SJCRH30 (cell line): ENCODE data around the gene OXSR1. TPM values are rescaled to one million over a fixed set of nuclear protein-coding genes. Genes with fewer than 3 reads are reported as not detected.
"Not testable (repeated sequence)": the region's sequence is repeated elsewhere in the genome, so short reads cannot be mapped to it uniquely, and the experiment has no call there.

ENCODE experiments used
- DNase-seq, 2 experiments: peaks; one replicate each; pipeline ENCODE4 v3.0.0-alpha.2; 2015 to 2020
- H3K27ac ChIP-seq: fragments of 250-450 bp; sonication (Bioruptor Pico); 2 replicates; pipeline ENCODE4 v1.5.1; 2020; ENCODE audit warnings: mild to moderate bottlenecking, moderate library complexity
- H3K27me3 ChIP-seq: fragments of 250-450 bp; sonication (Bioruptor Pico); 2 replicates; pipeline ENCODE4 v1.5.1; 2020; ENCODE audit warnings: mild to moderate bottlenecking, moderate library complexity
- H3K36me3 ChIP-seq: fragments of 250-450 bp; sonication (Bioruptor Pico); 2 replicates; pipeline ENCODE4 v1.5.1; 2020; ENCODE audit warnings: mild to moderate bottlenecking, moderate library complexity
- H3K4me1 ChIP-seq: fragments of 250-450 bp; sonication (Bioruptor Pico); 2 replicates; pipeline ENCODE4 v1.5.1; 2020; ENCODE audit warnings: mild to moderate bottlenecking, moderate library complexity
- H3K4me3 ChIP-seq: fragments of 250-450 bp; sonication (Bioruptor Pico); 2 replicates; pipeline ENCODE4 v1.5.1; 2020; ENCODE audit warnings: mild to moderate bottlenecking, moderate library complexity
- H3K9me3 ChIP-seq: fragments of 250-450 bp; sonication (Bioruptor Pico); replicated peaks from 2 replicates; pipeline ENCODE4 v1.5.1; 2020; ENCODE audit warnings: mild to moderate bottlenecking, moderate library complexity
- total RNA-seq: library from RNA; depleted of rRNA; stranded (reverse); fragments of >200 nt; shearing (Covaris generic); gene quantifications from 2 replicates; pipeline ENCODE4 v1.2.3, GENCODE V29; 2014

OXSR1 gene
- total RNA-seq, 1 experiment from 2014 or later = 31.6 TPM

- no peak for DNase-seq
- H3K4me3 ChIP-seq = no peak overlapping the region
- H3K4me1 ChIP-seq = no peaks in the 10 kb centered on the region
- no peaks in the 10 kb centered on the region for H3K27me3 ChIP-seq
- peaks cover 17% of the 10 kb centered on the region for H3K36me3 ChIP-seq
- H3K27ac ChIP-seq = no peak overlapping the region
- H3K9me3 ChIP-seq = no peaks in the 10 kb centered on the region
These were observed 70.1 kb downstream of the OXSR1 start for GRCh38 chr3:38235466-38235865.

GRCh38 chr3:38238416-38239008, 73.2 kb downstream of the OXSR1 start:
- H3K36me3 ChIP-seq = peaks cover 11% of the 10 kb centered on the region
- no peak overlapping the region for H3K27ac ChIP-seq

GRCh38 chr3:38242812-38243211, 77.5 kb downstream of the OXSR1 start:
- H3K4me1 ChIP-seq, H3K4me3 ChIP-seq, DNase-seq, H3K27ac ChIP-seq, H3K27me3 ChIP-seq, H3K36me3 ChIP-seq, H3K9me3 ChIP-seq: not testable (repeated sequence)

More at GRCh38 chr3:38238416-38239008, 73.2 kb downstream of the OXSR1 start:
- no peak overlapping the region for H3K4me3 ChIP-seq
- H3K9me3 ChIP-seq = no peaks in the 10 kb centered on the region
- DNase-seq = no peak
- no peaks in the 10 kb centered on the region for H3K27me3 ChIP-seq
- H3K4me1 ChIP-seq = no peaks in the 10 kb centered on the region

GRCh38 chr3:38245930-38246329, 80.6 kb downstream of the OXSR1 start:
- no peaks in the 10 kb centered on the region for H3K9me3 ChIP-seq
- H3K27me3 ChIP-seq = no peaks in the 10 kb centered on the region
- no peak overlapping the region for H3K27ac ChIP-seq
- no peak for DNase-seq
- peaks cover 2% of the 10 kb centered on the region; the same call in 1 of the 2 replicates for H3K36me3 ChIP-seq
- H3K4me1 ChIP-seq = no peaks in the 10 kb centered on the region
- H3K4me3 ChIP-seq = no peak overlapping the region

- Histone ChIP-seq H3K27ac (peak overlapping the region; percentile 28; the same call in 1 of the 2 replicates), H3K4me1 (no peaks in the 10 kb centered on the region), H3K4me3 (no peak overlapping the region), H3K36me3 (peaks cover 2% of the 10 kb centered on the region; the same call in 1 of the 2 replicates), H3K9me3 (no peaks in the 10 kb centered on the region), H3K27me3 (no peaks in the 10 kb centered on the region)
- DNase-seq = peak; percentile 3 to 26
These were observed 82.2 kb downstream of the OXSR1 start for GRCh38 chr3:38247366-38248035.

- Histone ChIP-seq H3K4me1 (no peaks in the 10 kb centered on the region), H3K27me3 (no peaks in the 10 kb centered on the region), H3K4me3 (no peak overlapping the region), H3K9me3 (no peaks in the 10 kb centered on the region), H3K27ac (no peak overlapping the region), H3K36me3 (peaks cover 2% of the 10 kb centered on the region; the same call in 1 of the 2 replicates)
- DNase-seq = no peak
These were observed 84.9 kb downstream of the OXSR1 start for GRCh38 chr3:38250198-38250597.

- Histone ChIP-seq H3K36me3 (peaks cover 2% of the 10 kb centered on the region; the same call in 1 of the 2 replicates), H3K27me3 (no peaks in the 10 kb centered on the region), H3K4me1 (no peaks in the 10 kb centered on the region), H3K27ac (no peak overlapping the region), H3K9me3 (no peaks in the 10 kb centered on the region), H3K4me3 (no peak overlapping the region)
- no peak for DNase-seq
These were observed 85.9 kb downstream of the OXSR1 start for GRCh38 chr3:38251197-38251596.

GRCh38 chr3:38253704-38254103, 88.4 kb downstream of the OXSR1 start:
- no peak for DNase-seq
- Histone ChIP-seq H3K4me3 (no peak overlapping the region), H3K4me1 (no peaks in the 10 kb centered on the region), H3K27ac (no peak overlapping the region), H3K27me3 (no peaks in the 10 kb centered on the region), H3K36me3 (no peaks in the 10 kb centered on the region; the same call in 1 of the 2 replicates), H3K9me3 (no peaks in the 10 kb centered on the region)

GRCh38 chr3:38254872-38255271, 89.5 kb downstream of the OXSR1 start:
- Histone ChIP-seq H3K27me3 (no peaks in the 10 kb centered on the region), H3K4me1 (no peaks in the 10 kb centered on the region), H3K4me3 (no peak overlapping the region), H3K27ac (no peak overlapping the region), H3K36me3 (no peaks in the 10 kb centered on the region; the same call in 1 of the 2 replicates), H3K9me3 (no peaks in the 10 kb centered on the region)
- no peak for DNase-seq

- no peak for DNase-seq
These were observed 90.3 kb downstream of the OXSR1 start for GRCh38 chr3:38255627-38256026.

GRCh38 chr3:38257583-38257982, 92.2 kb downstream of the OXSR1 start:
- no peak for DNase-seq
- no peak overlapping the region for H3K4me3 ChIP-seq
- no peaks in the 10 kb centered on the region for H3K36me3 ChIP-seq
- no peak overlapping the region for H3K27ac ChIP-seq
- no peaks in the 10 kb centered on the region for H3K9me3 ChIP-seq
- no peaks in the 10 kb centered on the region for H3K27me3 ChIP-seq
- H3K4me1 ChIP-seq = no peaks in the 10 kb centered on the region

More at GRCh38 chr3:38255627-38256026, 90.3 kb downstream of the OXSR1 start:
- Histone ChIP-seq H3K36me3 (no peaks in the 10 kb centered on the region), H3K4me1 (no peaks in the 10 kb centered on the region), H3K27ac (no peak overlapping the region), H3K9me3 (no peaks in the 10 kb centered on the region), H3K4me3 (no peak overlapping the region), H3K27me3 (no peaks in the 10 kb centered on the region)

GRCh38 chr3:38260474-38260873, 95.1 kb downstream of the OXSR1 start:
- H3K36me3 ChIP-seq = no peaks in the 10 kb centered on the region
- H3K27me3 ChIP-seq = no peaks in the 10 kb centered on the region
- H3K4me3 ChIP-seq = no peak overlapping the region
- H3K4me1 ChIP-seq = no peaks in the 10 kb centered on the region
- no peak overlapping the region for H3K27ac ChIP-seq
- H3K9me3 ChIP-seq = no peaks in the 10 kb centered on the region
- no peak for DNase-seq

- no peaks in the 10 kb centered on the region for H3K27me3 ChIP-seq
- no peak overlapping the region for H3K27ac ChIP-seq
- no peak overlapping the region for H3K4me3 ChIP-seq
- H3K36me3 ChIP-seq = no peaks in the 10 kb centered on the region
- H3K9me3 ChIP-seq = no peaks in the 10 kb centered on the region
- DNase-seq = no peak
- no peaks in the 10 kb centered on the region for H3K4me1 ChIP-seq
These were observed 99.0 kb downstream of the OXSR1 start for GRCh38 chr3:38264353-38264771.

- Histone ChIP-seq H3K9me3 (no peaks in the 10 kb centered on the region), H3K4me3 (no peak overlapping the region), H3K36me3 (no peaks in the 10 kb centered on the region), H3K4me1 (no peaks in the 10 kb centered on the region), H3K27me3 (no peaks in the 10 kb centered on the region), H3K27ac (no peak overlapping the region)
- DNase-seq = no peak
These were observed 99.4 kb downstream of the OXSR1 start for GRCh38 chr3:38264779-38265178.

GRCh38 chr3:38265604-38266307, 100.4 kb downstream of the OXSR1 start, which contains the start of gene SLC22A13:
SLC22A13 (plus strand) TSS chr3:38265812; CDS start chr3:38265861, 49 bp downstream.
- no peaks in the 10 kb centered on the region for H3K9me3 ChIP-seq
- no peak within 1 kb of the TSS for H3K27ac ChIP-seq
- no peaks in the 10 kb centered on the region for H3K4me1 ChIP-seq
- no peak for DNase-seq
- no peaks in the 10 kb centered on the region for H3K27me3 ChIP-seq
- no peaks in the 10 kb centered on the region for H3K36me3 ChIP-seq
- H3K4me3 ChIP-seq = no peak within 1 kb of the TSS
